GM20000 (cell line): Measurements from ENCODE around the gene CASP14.
"Not testable (repeated sequence)": the region's sequence is repeated elsewhere in the genome, so short reads cannot be mapped to it uniquely, and the experiment has no call there.

ENCODE experiments used
- DNase-seq: peaks from one replicate; pipeline ENCODE4 v3.0.0; 2012; ENCODE audit warnings: low spot score
- TF ChIP-seq, protein P1 (sequence below): IDR thresholded peaks from 2 replicates; pipeline ENCODE4 v1.5.1; 2012; ENCODE audit warnings: mild to moderate bottlenecking, control low read depth; ENCODE audit errors: extremely low read depth, missing control alignments

CASP14 gene

DNA sequence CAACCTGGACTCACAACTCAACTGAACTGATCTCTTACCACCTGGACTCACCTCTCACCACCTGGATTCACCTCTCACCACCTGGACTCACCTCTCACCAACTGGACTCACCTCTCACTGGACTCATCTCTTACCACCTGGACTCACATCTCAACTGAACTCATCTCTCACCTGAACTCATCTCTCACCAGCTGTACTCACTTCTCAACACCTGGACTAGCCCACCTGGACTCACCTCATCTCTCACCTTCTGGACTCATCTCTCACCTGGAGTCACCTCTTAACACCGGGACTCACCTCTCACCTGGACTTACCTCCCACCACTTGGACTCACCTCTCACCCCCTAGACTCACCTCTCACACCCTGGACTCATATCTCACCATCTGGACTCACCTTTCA is 7.3 kb upstream of the CASP14 start:
- TF ChIP-seq, protein P1, sequence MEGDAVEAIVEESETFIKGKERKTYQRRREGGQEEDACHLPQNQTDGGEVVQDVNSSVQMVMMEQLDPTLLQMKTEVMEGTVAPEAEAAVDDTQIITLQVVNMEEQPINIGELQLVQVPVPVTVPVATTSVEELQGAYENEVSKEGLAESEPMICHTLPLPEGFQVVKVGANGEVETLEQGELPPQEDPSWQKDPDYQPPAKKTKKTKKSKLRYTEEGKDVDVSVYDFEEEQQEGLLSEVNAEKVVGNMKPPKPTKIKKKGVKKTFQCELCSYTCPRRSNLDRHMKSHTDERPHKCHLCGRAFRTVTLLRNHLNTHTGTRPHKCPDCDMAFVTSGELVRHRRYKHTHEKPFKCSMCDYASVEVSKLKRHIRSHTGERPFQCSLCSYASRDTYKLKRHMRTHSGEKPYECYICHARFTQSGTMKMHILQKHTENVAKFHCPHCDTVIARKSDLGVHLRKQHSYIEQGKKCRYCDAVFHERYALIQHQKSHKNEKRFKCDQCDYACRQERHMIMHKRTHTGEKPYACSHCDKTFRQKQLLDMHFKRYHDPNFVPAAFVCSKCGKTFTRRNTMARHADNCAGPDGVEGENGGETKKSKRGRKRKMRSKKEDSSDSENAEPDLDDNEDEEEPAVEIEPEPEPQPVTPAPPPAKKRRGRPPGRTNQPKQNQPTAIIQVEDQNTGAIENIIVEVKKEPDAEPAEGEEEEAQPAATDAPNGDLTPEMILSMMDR: no peak
- no peak for DNase-seq

DNA sequence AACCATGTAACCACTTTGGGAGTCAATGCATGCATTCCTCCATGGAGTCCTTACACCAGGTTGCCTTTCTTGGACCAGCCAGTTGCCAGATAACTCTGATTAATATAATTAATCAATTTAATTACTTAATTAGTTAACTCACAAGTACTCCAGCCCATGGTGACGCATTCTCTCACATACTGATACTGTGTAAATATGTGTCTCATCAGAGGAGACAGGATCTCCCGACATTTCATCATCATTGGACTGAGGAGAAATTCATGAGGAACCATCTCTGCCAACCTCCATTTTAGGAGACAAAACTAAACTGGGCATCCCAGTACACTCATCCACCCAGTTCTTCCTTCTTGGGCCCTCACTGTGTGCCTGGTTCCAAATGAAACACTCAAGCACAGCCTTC is 6.5 kb upstream of the CASP14 start:
- DNase-seq: no peak
- TF ChIP-seq, protein P1: no peak

DNA sequence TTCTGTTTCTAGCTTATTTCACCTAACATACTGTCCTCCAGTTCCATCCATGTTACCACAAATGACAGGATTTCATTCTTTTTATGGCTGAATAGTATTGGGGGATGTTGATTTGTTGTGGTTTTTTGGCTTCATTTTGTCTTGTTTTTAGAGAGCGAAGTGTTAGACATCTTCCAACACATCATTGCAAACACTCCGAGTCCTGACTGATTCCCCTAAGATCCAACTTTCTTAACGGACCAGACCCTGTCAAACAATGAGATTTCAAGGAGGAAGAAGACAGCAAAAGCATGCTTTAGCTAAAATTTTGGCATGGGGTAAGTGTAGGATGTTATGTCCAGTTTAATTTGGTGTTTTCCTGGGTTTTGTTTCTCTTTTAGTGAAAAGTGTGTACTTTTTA is 3.8 kb upstream of the CASP14 start:
- TF ChIP-seq, protein P1: no peak
- no peak for DNase-seq

DNA sequence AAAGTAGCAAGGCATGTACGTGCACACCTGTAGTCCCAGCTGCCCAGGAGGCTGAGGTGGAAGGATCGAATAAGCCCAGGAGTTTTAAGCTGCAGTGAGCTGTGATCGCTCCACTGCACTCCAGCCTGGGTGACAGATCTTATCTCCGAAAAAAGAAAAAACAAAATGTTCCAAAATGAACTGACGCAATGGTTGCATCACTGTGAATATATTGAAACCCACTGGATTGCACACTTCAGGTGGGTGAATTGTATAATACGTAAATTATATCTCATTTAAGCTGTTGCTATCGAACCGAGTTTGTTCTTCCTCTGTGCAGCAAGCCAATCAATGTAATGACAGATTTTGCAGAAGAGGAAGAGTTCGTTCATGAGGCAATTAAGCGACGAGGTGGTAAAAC is 1.6 kb upstream of the CASP14 start:
- TF ChIP-seq, protein P1: no peak
- no peak for DNase-seq

DNA sequence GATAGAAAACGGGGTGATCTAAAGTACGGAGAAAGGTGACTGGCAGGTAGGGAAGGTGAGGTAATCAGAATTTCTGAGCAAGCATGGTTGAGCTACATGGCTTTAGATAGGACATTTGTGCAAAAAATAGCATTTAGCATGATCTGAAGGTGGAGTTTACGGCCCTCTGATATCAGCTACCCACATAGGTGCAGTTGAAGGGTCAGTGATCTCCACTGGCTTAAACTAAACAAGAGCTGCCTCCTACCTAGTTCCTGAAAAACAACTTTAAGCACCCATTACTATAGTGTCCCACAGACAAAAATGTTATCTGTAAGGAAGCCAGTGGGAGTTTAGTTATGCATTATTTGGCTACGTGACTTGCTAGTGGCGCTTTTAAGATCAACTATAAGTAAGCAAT is 1.2 kb upstream of the CASP14 start:
- TF ChIP-seq, protein P1: no peak
- no peak for DNase-seq

DNA sequence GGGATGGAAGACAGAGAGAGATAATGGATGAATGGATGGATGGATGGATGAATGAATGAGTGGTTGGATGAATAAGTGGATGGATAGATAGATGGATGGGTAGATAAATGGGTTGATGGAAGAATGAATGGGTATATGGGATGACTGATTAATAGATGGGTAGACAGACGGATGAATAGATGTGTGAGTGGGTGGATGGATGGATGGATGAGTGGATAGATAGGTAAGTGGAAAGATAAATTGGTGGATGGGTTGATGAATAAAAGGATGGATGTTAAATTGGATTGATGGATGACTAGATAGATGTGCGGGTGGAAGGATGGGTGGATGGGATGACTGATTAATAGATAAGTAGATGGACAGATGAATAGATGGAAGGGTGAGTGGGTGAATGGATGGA is 1.4 kb downstream of the CASP14 start:
- DNase-seq: no peak
- TF ChIP-seq, protein P1: no peak

DNA sequence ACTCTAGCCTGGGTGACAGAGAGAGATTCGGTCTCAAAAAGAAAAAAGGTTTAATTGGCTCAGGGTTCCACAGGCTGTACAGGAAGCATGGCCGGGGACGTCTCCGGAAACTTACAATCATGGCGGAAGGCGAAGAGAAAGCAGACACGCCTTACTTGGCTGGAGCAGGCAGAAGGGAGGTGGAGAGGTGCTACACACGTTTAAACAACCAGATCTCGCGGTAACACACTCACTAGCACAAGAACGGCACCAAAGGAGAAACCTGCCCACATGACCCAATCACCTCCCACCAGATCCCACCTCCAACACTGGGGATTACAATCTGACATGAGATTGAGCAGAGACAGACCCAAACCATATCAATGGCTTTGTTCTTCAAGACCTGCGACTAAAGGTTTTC is 12.8 kb downstream of the CASP14 start:
- no peak for DNase-seq
- TF ChIP-seq, protein P1: no peak

DNA sequence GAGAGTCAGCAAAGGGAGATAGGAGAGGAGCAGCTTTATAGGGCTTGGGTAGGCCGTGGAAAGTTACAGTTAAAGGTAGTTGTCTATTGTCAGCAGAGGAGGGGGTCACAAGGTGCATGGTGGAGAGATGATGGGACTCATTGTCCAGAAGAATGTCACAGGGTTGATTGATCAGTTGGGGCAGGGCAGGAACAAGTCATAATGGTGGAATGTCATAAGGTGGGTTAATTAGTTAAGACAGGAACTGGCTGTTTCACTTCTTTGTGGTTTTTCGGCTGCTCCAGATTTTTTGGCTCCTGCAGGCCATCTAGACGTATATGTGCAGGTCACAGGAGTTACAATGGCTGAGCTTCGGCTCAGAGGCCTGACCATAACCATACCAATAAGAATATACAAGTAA is 21.1 kb downstream of the CASP14 start:
- not testable (repeated sequence) for DNase-seq
